HG03558 (cell line): ENCODE measurements around the gene KARS1.

ENCODE experiments used
- ATAC-seq: cut with Tn5 transposase; IDR thresholded peaks from one replicate; pipeline ENCODE4 v1.9.1; 2021; ENCODE audit warnings: moderate number of reproducible peaks; ENCODE audit not compliant: unreplicated experiment; ENCODE audit errors: extremely low read depth

KARS1 gene

GRCh38 chr16:75590920-75591843 is 56.3 kb downstream of the KARS1 start:
- ATAC-seq, result no peak

GRCh38 chr16:75589306-75589705 is 58.2 kb downstream of the KARS1 start:
- no peak for ATAC-seq

GRCh38 chr16:75588716-75589115 is 58.7 kb downstream of the KARS1 start:
- no peak for ATAC-seq

- ATAC-seq, result no peak
Measured at GRCh38 chr16:75584108-75584507, 63.4 kb downstream of the KARS1 start.

GRCh38 chr16:75579281-75579834 is 68.1 kb downstream of the KARS1 start:
- ATAC-seq, result no peak

GRCh38 chr16:75578725-75579124 is 68.7 kb downstream of the KARS1 start:
- no peak for ATAC-seq

GRCh38 chr16:75578212-75578611 is 69.3 kb downstream of the KARS1 start:
- ATAC-seq, result no peak
